Right lobe of liver (tissue), 4 donors: ENCODE data around the gene TWIST2.

Experiments used
- CTCF ChIP-seq, 4 donors: fragments of 200-600 bp in 3 of 4; fragments of 450-650 bp in 1 of 4; IDR thresholded peaks; one replicate each; pipeline versions ENCODE4 v1.5.1 to v1.8.0; 2016 to 2022; ENCODE audit warnings: antibody characterized with exemption in 4 of 4, mild to moderate bottlenecking in 2 of 4
- POLR2A ChIP-seq: fragments of 450-650 bp; IDR thresholded peaks from one replicate; pipeline ENCODE4 v1.6.1; 2017; ENCODE audit warnings: antibody characterized with exemption, mild to moderate bottlenecking
- donor health status: DM: no; HTN: no; CAD: no.
- donor health status: DM: no; HTN: no; CAD: no.
- donor health status: DM: no; HTN: yes; CAD: no.

- no peak for TF ChIP-seq CTCF (IDR thresholded peaks at IDR 0.05)
- TF ChIP-seq POLR2A = no peak
Measured at GRCh38 chr2:238955648-238956531, 108.0 kb downstream of the TWIST2 start.
